ENCODE measurements around the gene C17orf58.

C17orf58 gene

GRCh38 chr17:67950945-67951344 is 45.3 kb downstream of the C17orf58 start:
- DNase-seq (ENCODE audit: low read depth), result no peak

- no peak for DNase-seq (ENCODE audit: low read depth)
Observed at GRCh38 chr17:67947325-67947813, 48.9 kb downstream of the C17orf58 start.

- DNase-seq (ENCODE audit: low read depth), result no peak
Observed at GRCh38 chr17:67946513-67946912, 49.8 kb downstream of the C17orf58 start.

GRCh38 chr17:67944035-67944434 is 52.2 kb downstream of the C17orf58 start:
- no peak for DNase-seq (ENCODE audit: low read depth)

- no peak for DNase-seq (ENCODE audit: low read depth)
Observed at GRCh38 chr17:67942810-67943209, 53.5 kb downstream of the C17orf58 start.
